ENCODE results near the gene SETD7.

DNA sequence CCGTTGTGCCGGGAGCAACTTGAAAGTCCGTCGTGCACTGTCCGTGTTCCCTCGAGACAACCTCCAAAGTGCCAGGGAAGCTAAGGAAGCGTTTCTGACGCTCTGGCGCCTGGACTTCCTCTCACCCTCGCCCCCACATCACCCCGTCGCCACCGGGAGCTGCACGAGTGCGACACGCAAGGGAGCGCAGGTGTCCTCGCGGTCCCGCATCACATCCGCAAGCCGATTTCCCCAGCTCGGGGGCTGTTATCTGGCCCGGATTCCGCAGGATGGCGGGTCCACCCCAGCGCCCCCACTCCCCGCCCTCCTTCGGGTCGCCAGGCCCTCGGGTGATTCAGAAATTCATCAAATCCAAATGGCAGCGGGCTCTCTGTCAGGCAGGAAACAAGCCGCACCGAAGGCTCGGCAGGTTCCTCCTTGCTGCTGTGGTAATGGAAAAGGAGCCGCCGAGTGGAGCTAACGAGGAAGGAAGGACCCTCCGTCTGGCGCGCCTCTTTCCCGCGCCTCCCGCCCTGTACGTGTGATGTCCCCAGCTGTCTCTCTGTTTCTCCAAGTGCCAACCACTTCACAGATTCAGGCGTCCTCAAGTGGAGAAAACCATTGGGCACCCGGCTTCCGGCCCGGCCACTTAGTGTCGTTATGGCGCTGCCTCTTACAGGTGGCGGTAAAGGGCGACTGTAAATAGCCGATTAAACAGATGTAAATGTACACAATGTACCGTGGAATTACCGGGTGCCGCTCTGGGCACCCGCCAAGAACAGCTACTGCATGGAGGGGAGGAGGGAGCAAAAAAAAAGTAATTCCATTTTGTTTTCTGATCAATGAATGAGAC is 921 bp upstream of the SETD7 start:
- TF ChIP-seq, protein P1, sequence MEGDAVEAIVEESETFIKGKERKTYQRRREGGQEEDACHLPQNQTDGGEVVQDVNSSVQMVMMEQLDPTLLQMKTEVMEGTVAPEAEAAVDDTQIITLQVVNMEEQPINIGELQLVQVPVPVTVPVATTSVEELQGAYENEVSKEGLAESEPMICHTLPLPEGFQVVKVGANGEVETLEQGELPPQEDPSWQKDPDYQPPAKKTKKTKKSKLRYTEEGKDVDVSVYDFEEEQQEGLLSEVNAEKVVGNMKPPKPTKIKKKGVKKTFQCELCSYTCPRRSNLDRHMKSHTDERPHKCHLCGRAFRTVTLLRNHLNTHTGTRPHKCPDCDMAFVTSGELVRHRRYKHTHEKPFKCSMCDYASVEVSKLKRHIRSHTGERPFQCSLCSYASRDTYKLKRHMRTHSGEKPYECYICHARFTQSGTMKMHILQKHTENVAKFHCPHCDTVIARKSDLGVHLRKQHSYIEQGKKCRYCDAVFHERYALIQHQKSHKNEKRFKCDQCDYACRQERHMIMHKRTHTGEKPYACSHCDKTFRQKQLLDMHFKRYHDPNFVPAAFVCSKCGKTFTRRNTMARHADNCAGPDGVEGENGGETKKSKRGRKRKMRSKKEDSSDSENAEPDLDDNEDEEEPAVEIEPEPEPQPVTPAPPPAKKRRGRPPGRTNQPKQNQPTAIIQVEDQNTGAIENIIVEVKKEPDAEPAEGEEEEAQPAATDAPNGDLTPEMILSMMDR (conservative IDR thresholded peaks at IDR 0.05; ENCODE audit: low read depth, low read length), result 0 out of 2 replicates have a peak, but pooled peaks have one; percentile 16
- no peak for TF ChIP-seq EZH2 (IDR thresholded peaks at IDR 0.05; ENCODE audit: borderline replicate concordance, low read depth, low read length, poor library complexity, severe bottlenecking)

Measured in A673 (cell line).